Measurements from ENCODE around the gene LGR6. TPM values are rescaled to one million over a fixed set of nuclear protein-coding genes. Genes with fewer than 3 reads are reported as not detected.

LGR6 gene
- total RNA-seq, 1 donor from 2014 or later: 0.53 TPM

Other genes starting within 250 kb of the LGR6 start
- gene LMOD1, start 247.3 kb upstream of the LGR6 start, total RNA-seq: 41.6 TPM
- 28.7 TPM for gene TIMM17A, start 238.3 kb upstream of the LGR6 start, total RNA-seq
- gene RNPEP, start 211.2 kb upstream of the LGR6 start, total RNA-seq: 42.8 TPM
- 6.4 TPM for gene ELF3, start 183.2 kb upstream of the LGR6 start, total RNA-seq
- gene GPR37L1, start 70.9 kb upstream of the LGR6 start, total RNA-seq: 33.3 TPM
- 112 TPM for gene ARL8A, start 49.1 kb upstream of the LGR6 start, total RNA-seq
- 2.5 TPM for gene PTPN7, start 33.2 kb upstream of the LGR6 start, total RNA-seq
- 0.45 TPM for gene UBE2T, start 148.1 kb downstream of the LGR6 start, total RNA-seq
- gene PPP1R12B, start 154.9 kb downstream of the LGR6 start, total RNA-seq: 271 TPM